ENCODE results near the gene RNF31. TPM values are rescaled to one million over a fixed set of nuclear protein-coding genes. Genes with fewer than 3 reads are reported as not detected.
A peak's percentile ranks its signal among the peaks of the same experiment; 100 is the strongest.

The RNF31 gene
- total and polyA plus RNA-seq, 2 of the 13 experiments (the other 11 are each of a cell fraction or from before 2014, with no cell fraction given), result 48.2 to 86.8 TPM

GRCh38 chr14:24188251-24189058 is 41.2 kb downstream of the RNF31 start, which contains the start of gene IPO4 (continued):
- TF ChIP-seq ZBTB34 (CRISPR knock-in tag; IDR thresholded peaks at IDR 0.05) (peak; percentile 98), PTBP1 (IDR thresholded peaks at IDR 0.05; ENCODE audit: low read depth, low read length, poor library complexity, severe bottlenecking) (peak; percentile 99), HINFP (CRISPR knock-in tag; IDR thresholded peaks at IDR 0.05; ENCODE audit: low read depth) (peak; percentile 84; the same call in 1 of the 2 replicates), ZNF101 (CRISPR knock-in tag; IDR thresholded peaks at IDR 0.05; ENCODE audit: borderline replicate concordance, low read depth) (peak; percentile 92; the same call in 1 of the 2 replicates), ZNF530 (CRISPR knock-in tag; IDR thresholded peaks at IDR 0.05; ENCODE audit: low read depth) (no peak), ZNF468 (CRISPR knock-in tag; IDR thresholded peaks at IDR 0.05) (peak; percentile 87; the same call in 1 of the 2 replicates), FOXA1 (IDR thresholded peaks at IDR 0.05) (no peak), FOXA1 (CRISPR knock-in tag; IDR thresholded peaks at IDR 0.05) (peak; percentile 76), ZNF512B (CRISPR knock-in tag; IDR thresholded peaks at IDR 0.05; ENCODE audit: borderline replicate concordance) (no peak), SMC3 (IDR thresholded peaks at IDR 0.05; ENCODE audit: low read length) (peak; percentile 13; the same call in 1 of the 2 replicates), ZNF34 (CRISPR knock-in tag; IDR thresholded peaks at IDR 0.05; ENCODE audit: borderline replicate concordance) (peak; percentile 99; the same call in 1 of the 2 replicates), ZNF280D (CRISPR knock-in tag; IDR thresholded peaks at IDR 0.05) (peak; percentile 96), SMAD9 (CRISPR knock-in tag; IDR thresholded peaks at IDR 0.05) (peak; percentile 95), HMGA1 (CRISPR knock-in tag; conservative IDR thresholded peaks at IDR 0.05) (no peak)
- TF ChIP-seq, protein P1, sequence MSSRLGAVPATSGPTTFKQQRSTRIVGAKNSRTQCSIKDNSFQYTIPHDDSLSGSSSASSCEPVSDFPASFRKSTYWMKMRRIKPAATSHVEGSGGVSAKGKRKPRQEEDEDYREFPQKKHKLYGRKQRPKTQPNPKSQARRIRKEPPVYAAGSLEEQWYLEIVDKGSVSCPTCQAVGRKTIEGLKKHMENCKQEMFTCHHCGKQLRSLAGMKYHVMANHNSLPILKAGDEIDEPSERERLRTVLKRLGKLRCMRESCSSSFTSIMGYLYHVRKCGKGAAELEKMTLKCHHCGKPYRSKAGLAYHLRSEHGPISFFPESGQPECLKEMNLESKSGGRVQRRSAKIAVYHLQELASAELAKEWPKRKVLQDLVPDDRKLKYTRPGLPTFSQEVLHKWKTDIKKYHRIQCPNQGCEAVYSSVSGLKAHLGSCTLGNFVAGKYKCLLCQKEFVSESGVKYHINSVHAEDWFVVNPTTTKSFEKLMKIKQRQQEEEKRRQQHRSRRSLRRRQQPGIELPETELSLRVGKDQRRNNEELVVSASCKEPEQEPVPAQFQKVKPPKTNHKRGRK (CRISPR knock-in tag; IDR thresholded peaks at IDR 0.05), result peak; percentile 79
- TF ChIP-seq, protein P2, sequence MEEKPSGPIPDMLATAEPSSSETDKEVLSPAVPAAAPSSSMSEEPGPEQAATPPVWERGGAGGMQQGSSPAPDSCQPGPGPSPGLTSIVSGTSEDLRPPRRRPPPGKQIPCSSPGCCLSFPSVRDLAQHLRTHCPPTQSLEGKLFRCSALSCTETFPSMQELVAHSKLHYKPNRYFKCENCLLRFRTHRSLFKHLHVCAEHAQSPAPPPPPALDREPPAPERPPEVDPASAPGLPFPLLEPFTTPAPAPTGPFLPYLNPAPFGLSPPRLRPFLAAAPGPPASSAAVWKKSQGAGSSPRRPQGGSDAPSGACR (CRISPR knock-in tag; IDR thresholded peaks at IDR 0.05), result peak; percentile 100

All from HepG2 (cell line).